ENCODE measurements around the gene DNAH17.

Gene DNAH17

DNA sequence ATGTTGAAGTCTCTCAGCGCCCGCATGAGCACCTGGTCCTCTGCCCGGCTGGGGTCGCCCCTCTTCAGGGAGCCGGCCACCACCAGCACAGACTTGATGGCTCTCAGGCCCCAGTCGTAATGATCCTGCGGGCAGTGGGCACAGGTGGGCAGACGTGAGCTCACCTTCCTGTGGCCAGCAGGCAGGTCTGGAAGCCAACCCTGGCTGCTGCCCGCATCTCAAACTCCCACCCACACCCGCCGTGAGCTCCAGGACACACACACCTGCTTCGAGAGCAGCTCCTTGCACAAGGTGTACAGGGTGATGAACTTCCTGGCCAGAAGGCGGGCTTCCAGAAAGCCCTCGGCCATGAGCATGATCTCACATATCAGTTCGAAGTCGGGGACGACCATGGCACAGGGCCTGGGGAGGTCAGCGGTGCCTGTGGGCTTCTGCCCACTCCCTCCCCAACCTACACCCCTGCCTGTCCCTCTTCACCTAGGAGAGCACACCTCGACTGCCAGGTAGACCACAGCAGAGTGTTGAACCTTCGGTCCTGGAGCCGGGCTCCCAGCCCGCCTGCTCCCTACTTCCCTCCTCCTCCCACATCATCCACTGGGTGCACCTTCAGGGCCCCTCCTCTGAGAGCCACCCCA is 82.4 kb downstream of the DNAH17 start:
- DNase-seq (ENCODE audit: low read depth), result no peak

DNA sequence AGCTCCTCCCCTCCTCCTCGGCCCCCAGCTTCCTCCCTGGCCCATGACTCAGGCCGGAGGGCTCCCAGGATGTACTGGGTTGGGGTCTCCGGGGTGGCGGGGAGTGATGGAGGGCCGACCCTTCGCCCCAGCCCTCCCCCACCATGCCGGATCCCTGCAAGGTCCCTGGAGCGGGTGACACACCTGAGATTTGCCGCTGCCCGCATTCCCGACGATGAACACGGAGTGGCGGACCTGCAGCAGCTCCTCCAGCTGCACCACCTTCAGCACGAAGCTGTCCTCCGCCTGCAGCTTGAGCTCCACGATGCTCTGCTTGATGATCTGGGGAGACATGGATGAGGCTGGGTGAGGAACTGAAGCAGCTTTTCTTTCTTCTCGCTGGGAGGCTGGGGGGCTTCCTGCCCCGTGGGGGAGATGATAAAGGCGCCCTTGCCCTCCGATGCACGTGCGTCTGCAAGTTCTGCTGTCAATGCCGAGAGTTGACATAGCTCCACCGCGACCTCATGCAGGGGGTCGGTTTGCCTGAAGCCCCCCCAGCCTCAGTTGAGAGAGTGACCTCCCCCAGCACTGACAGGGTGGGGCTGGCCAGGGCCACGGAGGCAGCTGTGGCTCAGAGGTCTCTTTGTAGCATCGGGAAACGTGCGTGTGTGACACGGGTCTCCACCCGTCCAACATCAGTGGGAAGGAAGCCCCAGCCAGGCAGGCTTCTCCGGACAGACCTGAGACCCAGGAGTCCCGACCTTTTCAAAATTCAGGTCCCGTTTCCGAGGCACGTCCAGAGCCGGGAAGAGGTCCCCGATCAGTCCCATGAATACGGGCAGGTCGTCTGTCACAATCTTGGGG is 83.1 kb downstream of the DNAH17 start:
- DNase-seq (ENCODE audit: low read depth), result no peak

DNA sequence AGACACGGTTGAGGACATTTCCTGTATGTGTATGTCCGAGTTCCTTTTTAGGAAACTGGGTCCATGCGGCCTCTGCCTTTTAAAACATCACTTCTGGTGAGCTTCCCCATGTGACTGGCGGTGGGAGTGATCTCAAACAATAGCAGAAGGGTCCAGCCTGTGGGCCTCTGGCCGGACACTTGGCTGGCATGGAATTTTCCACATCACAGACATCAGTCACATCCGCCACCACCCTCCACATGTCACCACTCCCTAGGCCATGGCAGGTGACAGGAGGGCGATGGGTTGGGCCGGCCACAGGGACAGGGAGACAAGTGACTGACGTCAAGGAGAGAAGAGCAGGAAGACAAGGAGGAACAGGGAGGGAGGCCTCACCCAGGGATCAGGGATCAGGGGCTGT is 83.7 kb downstream of the DNAH17 start:
- DNase-seq (ENCODE audit: low read depth), result no peak

DNA sequence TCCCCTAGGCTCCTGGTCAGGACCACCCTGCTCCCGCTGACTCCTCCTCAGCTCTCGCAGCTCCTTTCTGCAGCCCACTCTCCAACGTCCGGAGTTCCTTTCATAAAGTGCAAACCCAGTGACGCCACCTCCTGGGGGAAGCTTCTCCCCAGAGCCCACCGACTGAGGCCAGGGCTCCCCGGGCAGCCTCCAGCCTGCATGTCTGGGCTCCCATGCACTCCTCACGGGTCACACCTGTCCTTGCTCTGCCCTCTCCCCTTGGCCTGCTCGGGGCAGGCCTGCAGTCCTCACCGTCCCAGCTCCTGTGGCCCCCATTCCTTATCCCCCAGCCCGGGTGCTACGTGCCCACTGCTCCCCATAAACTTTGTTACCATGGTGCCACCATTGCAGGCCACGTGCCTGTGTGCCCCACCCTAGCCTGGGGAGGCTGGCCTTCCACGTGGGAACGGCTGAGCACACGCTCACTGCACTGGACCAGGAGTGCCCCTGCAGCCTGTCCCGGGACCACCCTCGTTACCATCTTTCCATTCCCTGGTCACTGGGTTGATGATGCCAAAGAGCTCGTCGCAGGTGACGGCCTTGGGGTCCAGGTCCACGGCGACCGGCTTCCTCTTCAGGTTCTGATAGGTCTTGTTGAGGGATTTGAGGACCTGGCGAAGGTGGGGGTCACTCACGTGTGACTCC is 84.9 kb downstream of the DNAH17 start:
- DNase-seq (ENCODE audit: low read depth), result no peak

DNA sequence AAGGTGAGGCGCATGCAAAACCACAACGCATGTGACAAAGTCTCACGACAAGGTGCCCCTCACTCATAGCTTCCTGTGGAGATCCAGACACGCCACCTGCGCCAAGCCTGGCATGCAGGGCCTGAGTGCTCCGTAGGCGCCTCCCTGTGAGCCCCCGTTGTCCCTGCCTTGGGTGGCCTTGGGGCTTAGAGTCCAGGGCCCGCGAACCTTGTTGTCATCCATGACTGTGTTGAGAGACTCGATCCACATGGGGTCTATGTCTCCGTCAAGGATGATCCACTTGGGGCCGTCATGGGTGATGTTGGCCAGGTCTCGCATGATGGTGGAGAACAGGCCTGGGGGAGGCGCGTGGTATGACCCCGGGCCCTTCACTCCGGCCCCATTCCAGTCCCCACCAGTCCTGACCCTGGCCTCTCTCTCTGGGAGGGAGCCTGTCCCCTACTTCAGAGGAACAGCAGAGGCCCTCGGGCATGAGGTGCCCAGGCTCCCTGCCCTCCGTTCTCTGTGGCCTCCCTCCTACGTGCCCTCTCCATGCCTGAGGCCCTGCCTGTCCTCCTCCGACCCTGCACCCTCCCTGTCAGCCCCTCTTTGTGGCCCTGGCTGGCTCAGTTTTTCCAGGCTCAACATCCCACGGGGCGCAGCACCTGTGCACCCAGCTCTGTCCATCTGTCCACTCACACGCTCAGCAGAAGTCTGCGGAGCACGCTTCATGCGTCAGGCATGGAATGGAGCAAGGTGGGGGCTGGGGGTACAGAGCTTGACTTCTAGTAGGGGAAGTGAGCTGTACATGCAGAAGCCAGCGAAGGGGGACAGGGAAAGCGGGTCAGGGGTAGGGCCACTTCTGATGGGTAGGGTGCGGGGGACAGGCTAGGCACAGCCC is 85.7 kb downstream of the DNAH17 start:
- DNase-seq (ENCODE audit: low read depth), result no peak

DNA sequence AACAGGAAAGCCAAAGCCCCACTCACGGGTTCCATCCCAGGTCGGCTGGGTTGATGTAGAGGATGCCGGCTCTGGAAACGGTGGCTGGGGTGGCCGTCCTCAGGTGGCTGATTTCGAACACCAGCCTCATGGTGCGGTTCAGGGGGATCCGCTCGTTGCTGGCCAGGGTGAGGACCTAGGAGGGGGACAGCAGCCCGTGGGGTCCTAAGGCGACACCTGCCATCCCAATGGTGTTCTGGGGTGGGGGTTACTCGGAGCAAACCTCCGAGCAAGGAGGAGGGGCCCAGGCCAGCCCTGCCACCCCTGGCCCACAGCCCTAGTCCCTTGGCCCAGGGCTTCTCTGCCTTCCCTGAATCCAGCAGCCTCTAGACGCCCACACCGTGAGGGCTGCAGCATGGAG is 86.5 kb downstream of the DNAH17 start:
- no peak for DNase-seq (ENCODE audit: low read depth)

DNA sequence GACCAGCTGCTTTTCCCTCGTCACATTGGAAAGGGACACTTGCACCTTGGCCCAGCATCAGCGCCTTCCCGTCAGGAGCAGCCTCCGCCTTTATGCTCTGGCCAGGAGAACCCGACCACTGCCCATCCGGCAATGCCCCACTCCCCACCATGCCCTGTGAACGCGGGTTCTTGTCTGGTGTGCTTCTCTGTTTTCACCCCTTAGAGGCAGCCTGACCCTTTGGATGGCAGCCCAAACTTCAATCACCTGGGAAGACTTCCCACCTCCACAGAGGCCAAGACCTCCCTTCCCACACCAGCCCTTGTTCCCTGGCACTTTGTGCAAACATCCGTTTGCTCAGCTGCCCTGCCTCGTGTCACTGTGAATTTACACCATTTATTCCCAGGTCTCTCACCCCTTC is 87.0 kb downstream of the DNAH17 start:
- DNase-seq (ENCODE audit: low read depth), result no peak

DNA sequence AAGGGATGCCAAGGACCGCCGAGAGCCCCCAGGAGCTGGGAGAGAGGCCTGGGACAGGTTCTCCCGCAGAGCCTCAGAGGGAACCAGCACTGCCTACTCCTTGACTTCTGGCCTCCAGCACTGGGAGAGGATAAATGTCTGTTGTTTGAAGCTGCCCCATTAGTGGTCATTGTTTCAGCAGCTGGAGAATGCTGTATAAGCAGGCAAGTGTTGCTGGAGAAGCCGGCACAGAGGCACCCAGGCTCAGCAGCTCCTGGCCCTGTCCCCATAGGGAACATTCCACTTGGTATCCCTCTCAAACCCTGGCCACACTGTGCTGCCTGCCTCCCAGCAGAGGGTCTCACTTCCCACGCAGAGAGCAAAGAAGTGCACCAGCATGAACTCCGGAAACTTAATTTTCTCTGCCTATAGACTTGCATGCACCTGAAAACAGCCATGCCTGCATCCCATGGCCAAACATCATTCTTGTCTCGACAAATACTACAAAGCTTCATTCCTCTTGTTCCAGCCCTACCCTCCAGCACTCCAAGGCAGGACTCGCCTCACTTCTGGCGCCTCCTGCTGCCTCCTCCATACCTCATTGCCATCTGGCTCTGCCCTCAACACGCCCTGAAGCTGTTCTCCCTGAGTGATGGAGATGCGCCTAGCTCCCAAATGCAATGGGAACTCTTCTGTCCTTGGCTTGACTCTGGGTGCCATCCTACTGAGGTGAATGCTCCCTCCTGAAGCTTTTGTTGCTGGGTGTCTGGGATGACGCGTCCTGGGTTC is 88.1 kb downstream of the DNAH17 start:
- DNase-seq (ENCODE audit: low read depth), result no peak

DNA sequence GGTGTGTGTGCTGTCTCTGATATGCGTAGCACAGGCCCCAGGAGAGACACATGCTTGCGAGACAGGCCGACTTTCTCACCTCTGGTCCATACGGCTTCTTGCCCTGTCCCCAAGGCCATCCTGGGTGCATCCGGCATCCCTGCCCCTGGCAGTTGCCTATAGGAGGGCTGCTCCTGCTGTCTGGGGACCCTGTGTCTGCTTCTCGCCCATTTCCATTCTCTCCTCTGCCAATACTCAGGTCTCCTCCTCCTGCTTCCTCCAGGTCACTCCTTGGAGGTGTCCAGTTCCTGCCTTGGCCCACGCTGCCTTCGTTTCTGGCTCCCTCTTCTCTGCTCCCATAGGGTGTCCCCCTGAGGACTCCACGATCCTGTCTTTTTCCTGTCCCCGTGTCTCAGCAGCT is 89.0 kb downstream of the DNAH17 start:
- DNase-seq (ENCODE audit: low read depth), result no peak

DNA sequence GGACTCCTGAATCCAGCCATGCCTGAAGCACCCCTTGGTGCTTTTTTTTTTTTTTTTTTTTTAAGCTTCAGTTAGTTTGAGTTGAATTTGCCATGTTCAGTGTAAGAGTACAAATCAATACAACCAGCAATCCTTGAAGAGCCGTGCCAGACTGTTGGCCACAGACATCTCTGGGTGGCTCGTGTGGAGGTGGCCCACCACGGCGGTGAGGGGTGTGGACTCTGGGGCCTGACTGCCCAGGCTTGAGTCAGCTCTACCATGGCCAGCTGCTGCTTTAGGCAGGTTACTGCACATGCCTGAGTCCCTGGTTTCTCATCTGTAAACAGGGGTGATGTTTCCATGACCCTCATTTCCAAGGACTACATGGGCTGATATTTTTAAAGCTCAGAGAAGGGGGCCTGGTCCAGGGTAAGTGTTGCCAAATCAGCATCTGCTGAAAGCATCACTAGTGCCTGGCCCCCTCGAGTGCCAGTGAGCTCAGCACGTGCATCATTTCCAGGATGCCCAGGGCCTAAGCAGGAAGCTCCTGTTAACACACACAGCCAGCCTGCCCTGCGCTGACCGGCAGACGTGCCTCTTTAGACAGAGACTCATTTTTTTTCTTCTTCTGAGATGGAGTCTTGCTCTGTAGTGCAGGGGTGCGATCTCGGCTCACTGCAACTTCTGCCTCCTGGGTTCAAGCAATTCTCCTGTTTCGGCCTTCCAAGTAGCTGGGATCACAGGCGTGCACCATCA is 90.1 kb downstream of the DNAH17 start:
- no peak for DNase-seq (ENCODE audit: low read depth)

DNA sequence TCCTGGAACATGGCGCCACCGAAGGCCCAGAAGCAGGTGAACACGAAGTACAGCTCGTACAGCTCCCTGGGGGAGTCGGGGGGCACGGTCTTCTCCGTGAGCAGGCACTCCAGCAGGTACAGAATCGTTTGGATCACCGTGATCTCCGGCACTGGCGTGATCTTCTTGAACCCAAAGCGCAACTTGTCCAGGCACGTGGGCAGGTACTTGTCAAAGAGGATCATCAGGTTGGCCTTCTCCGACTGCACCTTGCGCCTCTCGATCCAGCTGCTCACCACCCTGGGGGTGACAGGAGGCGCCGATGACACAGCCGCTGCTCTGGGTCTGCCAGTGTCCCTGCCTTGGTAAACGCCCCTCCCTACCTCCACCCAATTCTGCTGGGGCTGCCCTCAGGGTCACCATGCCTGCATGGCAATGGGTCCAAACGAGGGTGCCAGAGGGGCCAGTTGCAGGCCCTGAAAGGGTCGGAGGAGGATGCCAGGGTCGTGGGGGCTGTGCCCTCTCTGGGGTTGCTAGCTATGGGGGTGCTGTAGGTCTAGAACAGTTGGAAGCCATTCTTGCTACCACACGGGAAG is 90.9 kb downstream of the DNAH17 start:
- DNase-seq (ENCODE audit: low read depth), result no peak

DNA sequence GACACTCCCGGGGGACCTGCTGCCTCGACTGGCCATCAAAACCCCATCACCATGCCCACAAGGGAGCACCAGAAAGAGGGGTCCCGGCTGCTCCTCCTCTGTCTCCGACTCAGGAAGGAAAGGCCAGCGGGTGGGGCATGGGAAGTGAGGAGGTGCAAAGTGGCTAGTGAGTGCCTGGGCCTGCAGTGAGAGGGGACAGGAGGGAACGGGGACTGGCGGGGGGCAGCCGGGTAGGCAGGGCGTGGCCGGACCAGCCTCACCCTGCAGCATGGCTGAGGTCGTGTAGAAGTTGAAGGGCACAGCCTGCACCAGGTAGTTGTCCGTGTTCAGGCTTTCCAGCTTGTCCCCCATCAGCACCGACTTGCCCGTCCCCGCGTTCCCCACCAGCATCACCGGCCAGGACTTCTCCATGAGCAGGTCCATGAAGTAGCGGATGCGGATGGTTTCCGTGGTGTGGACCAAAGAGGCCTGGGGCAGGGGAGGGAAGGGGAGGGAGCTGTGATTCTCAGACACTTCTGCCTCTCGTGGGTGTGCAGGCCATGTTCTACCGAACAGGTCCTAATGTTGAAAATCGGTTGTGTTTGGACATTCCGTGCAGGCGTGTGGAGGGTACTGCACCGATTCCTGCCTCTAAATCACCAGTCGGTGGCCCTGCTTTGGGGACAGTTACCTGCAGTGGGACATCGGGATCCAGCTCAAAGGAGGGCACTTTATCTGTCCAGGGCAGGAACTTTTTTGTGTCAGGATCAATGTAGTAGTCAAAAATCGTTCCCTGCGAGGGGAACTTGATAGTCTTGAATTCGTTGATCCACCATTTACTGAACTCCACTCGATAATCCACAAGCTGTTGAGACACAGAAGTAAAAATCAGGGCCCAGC is 91.7 kb downstream of the DNAH17 start:
- no peak for DNase-seq (ENCODE audit: low read depth)

DNA sequence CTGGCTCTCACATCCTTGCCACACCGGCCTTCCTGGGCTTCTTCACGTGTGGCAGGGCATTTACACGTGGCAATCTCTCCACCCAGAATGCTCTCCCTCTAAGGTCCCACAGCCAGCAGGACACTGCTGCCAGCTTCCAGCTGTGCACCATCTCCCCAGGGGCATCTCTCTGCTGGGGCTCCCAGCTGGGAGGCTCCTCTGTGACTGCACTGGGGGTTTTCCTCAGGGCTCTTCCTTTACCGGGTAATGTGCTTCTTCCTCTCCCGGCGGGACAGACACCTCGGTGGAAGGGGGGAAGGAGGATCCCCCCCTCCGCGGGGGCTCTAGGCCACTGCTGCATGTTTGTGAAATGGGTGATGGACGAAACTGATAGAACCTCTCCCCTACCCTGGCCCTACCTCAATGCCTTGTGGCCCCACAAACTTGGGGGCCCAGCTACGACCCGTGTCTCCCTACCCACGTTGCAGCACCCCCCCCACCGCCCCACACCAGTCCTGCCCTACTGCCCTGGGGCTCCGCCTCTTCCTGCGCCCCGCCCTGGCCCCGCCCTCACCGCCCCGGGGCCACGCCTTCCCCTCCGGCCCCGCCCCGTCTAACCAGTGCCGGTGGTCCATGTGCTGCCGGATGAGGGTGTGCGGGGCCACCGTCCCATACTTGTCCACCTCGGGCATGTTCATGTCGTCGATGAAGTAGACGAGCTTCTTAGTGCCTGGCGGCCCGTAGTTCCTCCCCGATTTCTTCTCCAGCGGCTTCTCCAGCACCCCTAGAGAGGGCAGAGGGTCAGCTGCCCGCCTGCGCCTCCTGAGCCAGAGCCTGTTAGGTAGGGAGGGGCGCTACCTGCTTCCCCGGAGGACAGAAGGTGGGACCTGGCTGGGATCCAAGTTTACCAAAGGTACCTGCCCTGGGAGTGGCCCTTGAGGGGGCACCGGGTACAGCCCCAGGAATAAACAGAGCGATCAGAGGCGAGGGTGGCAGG is 92.6 kb downstream of the DNAH17 start:
- peak; percentile 59 for DNase-seq (ENCODE audit: low read depth)

DNA sequence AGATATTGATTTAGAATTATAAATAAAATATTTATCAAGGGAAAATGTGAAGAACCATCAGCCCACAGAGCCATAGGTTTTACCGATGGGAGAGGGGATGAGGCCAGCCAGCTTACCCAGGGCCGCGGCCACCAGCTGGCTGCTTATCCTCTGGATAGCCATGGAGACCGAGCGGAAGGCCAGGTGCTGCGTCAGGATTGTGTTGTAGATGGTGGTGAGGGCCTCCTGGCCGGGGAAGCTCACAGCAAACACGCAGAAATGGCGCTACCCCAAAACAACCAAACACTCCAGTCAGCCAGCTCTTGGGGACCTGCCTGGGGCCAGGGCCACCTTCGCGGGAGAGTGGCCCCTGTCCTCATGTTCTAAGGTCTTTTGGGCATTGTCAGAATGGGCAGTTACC is 97.8 kb downstream of the DNAH17 start:
- DNase-seq (ENCODE audit: low read depth), result no peak

DNA sequence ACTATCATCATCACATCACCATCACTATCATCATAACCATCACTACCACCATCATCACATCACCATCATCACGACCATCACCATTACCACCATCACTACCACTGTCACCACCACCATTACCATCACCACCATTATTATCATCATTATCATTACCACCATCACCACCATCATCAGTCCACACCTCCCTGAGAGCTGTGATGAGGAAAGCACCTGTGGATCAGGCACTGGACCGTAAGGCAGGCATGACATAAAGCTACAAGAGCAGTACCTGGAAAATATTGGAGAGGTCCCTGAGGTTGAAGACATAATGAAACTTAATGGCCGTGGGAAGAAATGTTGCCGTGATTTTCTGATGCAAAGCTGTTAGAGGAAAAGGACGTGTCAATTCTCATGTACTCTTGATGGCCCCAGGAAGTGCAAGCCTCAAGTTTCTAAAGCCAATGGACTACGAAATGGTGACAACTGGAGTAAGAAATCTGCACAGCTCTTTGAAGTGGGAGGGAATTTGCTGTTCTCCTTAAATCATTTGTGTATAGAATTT is 98.4 kb downstream of the DNAH17 start:
- DNase-seq (ENCODE audit: low read depth), result no peak

DNA sequence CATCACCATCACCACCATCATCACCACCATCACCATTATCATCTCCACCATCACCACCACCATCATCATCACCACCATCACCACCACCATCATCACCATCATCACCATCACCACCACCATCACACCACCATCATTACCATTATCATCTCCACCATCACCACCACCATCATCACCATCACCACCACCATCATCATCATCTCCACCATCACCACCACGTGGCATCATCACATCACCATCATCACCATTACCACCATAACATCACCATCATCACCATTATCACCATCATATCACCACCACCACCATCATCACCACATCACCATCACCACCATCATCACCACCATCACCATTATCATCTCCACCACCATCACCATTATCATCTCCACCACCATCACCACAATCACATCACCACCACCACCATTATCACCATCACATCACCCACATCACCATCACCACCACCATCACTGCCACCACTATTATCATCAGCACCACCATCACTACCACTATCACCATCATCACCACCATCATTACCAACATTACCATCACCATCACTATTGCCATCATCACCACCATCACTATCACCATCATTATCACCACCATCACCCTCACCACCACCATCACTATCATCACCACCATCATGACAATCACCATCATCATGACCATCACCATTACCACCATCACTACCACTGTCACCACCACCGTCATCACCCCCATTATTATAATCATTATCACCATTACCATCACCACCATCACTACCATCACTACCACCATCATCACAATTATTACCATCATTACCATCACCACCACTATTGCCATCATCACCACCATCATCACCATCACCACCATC is 99.1 kb downstream of the DNAH17 start:
- no peak for DNase-seq (ENCODE audit: low read depth)

DNA sequence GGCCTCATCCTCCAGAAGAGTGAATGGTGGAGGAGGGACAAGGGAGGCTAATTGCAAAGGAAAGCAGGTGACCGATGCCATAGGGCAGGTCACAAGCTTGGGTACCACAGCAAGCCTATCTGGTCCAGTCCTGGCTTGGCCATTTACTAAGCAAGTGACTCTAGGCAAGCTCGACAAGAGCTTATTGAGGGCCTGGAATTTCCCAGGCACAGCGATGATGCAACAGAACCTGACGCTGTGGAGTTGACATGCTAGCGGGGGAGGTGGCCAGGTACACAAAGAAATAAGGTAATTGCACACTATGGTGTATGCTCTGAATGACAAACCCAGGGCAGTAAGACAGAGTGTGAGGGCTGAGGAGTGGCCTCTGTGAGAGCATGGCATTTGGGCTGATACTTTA is 100.2 kb downstream of the DNAH17 start:
- DNase-seq (ENCODE audit: low read depth), result no peak

All from activated T-helper 9 cell treated with anti-CD3 and anti-CD28 coated beads, Interleukin-2, amount 50 U/mL, for 16 hours (primary cell).